ENCODE measurements around the gene SLC1A4. TPM values are rescaled to one million over a fixed set of nuclear protein-coding genes. Genes with fewer than 3 reads are reported as not detected.

SLC1A4 gene
- total and polyA plus RNA-seq, 10 of the 15 experiments (the other 5 are each of a cell fraction or from before 2014, with no cell fraction given): 10.8 to 43.2 (median 27.7) TPM

DNA sequence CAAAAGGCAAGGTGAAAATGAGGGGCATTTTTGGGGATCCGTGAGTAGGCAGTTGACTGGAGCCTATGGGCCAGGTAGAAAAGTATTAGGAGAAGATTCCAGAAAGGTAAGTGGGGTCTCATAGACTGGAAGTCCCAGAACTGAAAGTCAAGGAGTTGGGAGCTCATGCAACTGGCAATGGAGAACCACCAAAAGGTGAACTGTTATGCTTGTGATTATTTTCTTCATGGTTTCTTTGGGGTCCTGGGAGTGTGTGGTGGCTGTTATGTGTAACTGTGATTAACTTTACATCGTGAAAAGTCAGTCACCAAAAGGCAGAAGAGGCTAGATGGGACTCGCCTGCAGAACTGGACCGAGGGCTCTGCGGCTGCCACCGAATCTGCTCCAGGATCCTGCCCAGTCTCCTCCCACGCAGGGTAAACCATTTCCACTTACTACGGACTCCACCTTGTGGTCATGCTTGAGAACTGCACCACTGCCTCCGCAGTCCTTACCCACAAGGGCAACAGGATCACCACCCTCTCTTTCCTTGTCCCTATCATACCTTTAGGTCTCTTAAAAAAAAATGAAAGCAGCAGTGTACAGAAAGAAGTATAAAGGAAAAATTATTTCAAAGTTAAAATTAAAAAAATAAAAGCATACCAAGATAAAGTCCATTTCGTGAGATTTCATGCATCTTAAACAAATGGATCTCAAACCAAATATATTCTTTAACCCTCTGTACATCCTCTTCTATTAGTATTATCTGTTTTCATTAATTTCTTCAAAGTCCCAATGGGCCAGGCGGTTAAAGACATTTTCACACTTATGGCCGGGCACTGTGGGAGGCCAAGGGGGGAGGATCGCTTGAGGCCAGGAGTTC is 51.4 kb downstream of the SLC1A4 start (continued):
- 0 out of 2 replicates have a peak, but pooled peaks have one; percentile 33 for TF ChIP-seq GATAD2B (conservative IDR thresholded peaks at IDR 0.05; ENCODE audit: low read depth)
- TF ChIP-seq ZNF217 (IDR thresholded peaks at IDR 0.05): no peak
- no peak for TF ChIP-seq SRF (IDR thresholded peaks at IDR 0.05; ENCODE audit: low read depth in 2 of 2, low read length in 2 of 2)
- no peak for TF ChIP-seq RFX5 (IDR thresholded peaks at IDR 0.05; ENCODE audit: low read depth, low read length)
- TF ChIP-seq HDAC2 (IDR thresholded peaks at IDR 0.05): no peak
- peak; percentile 44 to 99 for TF ChIP-seq EGR1 (IDR thresholded peaks at IDR 0.05; ENCODE audit: borderline replicate concordance in 1 of 2, low read depth in 2 of 2, low read length in 2 of 2)
- TF ChIP-seq BRCA1 (IDR thresholded peaks at IDR 0.05; ENCODE audit: low read depth, low read length): no peak
- TF ChIP-seq ETV6 (conservative IDR thresholded peaks at IDR 0.05 in 1 of 2, IDR thresholded peaks at IDR 0.05 in 1 of 2; ENCODE audit: borderline replicate concordance in 1 of 2, low read depth in 1 of 2): no peak
- TF ChIP-seq, protein P1, sequence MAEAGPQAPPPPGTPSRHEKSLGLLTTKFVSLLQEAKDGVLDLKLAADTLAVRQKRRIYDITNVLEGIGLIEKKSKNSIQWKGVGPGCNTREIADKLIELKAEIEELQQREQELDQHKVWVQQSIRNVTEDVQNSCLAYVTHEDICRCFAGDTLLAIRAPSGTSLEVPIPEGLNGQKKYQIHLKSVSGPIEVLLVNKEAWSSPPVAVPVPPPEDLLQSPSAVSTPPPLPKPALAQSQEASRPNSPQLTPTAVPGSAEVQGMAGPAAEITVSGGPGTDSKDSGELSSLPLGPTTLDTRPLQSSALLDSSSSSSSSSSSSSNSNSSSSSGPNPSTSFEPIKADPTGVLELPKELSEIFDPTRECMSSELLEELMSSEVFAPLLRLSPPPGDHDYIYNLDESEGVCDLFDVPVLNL (IDR thresholded peaks at IDR 0.05; ENCODE audit: low read depth, low read length): no peak
- TF ChIP-seq MTA2 (IDR thresholded peaks at IDR 0.05; ENCODE audit: low read depth): peak; percentile 15; the same call in 1 of the 2 replicates
- TF ChIP-seq ZSCAN29 (IDR thresholded peaks at IDR 0.05): no peak
- TF ChIP-seq, protein P2, sequence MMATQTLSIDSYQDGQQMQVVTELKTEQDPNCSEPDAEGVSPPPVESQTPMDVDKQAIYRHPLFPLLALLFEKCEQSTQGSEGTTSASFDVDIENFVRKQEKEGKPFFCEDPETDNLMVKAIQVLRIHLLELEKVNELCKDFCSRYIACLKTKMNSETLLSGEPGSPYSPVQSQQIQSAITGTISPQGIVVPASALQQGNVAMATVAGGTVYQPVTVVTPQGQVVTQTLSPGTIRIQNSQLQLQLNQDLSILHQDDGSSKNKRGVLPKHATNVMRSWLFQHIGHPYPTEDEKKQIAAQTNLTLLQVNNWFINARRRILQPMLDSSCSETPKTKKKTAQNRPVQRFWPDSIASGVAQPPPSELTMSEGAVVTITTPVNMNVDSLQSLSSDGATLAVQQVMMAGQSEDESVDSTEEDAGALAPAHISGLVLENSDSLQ (IDR thresholded peaks at IDR 0.05): no peak
- TF ChIP-seq EED (IDR thresholded peaks at IDR 0.05; ENCODE audit: low read depth): peak; percentile 38; the same call in 1 of the 2 replicates
- peak; percentile 34; the same call in 1 of the 2 replicates for TF ChIP-seq LARP7 (IDR thresholded peaks at IDR 0.05)
- TF ChIP-seq RB1 (IDR thresholded peaks at IDR 0.05; ENCODE audit: borderline replicate concordance): peak; percentile 68; the same call in 1 of the 2 replicates
- TF ChIP-seq, protein P3, sequence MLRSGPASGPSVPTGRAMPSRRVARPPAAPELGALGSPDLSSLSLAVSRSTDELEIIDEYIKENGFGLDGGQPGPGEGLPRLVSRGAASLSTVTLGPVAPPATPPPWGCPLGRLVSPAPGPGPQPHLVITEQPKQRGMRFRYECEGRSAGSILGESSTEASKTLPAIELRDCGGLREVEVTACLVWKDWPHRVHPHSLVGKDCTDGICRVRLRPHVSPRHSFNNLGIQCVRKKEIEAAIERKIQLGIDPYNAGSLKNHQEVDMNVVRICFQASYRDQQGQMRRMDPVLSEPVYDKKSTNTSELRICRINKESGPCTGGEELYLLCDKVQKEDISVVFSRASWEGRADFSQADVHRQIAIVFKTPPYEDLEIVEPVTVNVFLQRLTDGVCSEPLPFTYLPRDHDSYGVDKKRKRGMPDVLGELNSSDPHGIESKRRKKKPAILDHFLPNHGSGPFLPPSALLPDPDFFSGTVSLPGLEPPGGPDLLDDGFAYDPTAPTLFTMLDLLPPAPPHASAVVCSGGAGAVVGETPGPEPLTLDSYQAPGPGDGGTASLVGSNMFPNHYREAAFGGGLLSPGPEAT (IDR thresholded peaks at IDR 0.05; ENCODE audit: low read depth): 0 out of 2 replicates have a peak, but pooled peaks have one; percentile 29
- TF ChIP-seq, protein P4, sequence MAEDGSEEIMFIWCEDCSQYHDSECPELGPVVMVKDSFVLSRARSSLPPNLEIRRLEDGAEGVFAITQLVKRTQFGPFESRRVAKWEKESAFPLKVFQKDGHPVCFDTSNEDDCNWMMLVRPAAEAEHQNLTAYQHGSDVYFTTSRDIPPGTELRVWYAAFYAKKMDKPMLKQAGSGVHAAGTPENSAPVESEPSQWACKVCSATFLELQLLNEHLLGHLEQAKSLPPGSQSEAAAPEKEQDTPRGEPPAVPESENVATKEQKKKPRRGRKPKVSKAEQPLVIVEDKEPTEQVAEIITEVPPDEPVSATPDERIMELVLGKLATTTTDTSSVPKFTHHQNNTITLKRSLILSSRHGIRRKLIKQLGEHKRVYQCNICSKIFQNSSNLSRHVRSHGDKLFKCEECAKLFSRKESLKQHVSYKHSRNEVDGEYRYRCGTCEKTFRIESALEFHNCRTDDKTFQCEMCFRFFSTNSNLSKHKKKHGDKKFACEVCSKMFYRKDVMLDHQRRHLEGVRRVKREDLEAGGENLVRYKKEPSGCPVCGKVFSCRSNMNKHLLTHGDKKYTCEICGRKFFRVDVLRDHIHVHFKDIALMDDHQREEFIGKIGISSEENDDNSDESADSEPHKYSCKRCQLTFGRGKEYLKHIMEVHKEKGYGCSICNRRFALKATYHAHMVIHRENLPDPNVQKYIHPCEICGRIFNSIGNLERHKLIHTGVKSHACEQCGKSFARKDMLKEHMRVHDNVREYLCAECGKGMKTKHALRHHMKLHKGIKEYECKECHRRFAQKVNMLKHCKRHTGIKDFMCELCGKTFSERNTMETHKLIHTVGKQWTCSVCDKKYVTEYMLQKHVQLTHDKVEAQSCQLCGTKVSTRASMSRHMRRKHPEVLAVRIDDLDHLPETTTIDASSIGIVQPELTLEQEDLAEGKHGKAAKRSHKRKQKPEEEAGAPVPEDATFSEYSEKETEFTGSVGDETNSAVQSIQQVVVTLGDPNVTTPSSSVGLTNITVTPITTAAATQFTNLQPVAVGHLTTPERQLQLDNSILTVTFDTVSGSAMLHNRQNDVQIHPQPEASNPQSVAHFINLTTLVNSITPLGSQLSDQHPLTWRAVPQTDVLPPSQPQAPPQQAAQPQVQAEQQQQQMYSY (CRISPR knock-in tag; IDR thresholded peaks at IDR 0.05): no peak
- TF ChIP-seq, protein P5, sequence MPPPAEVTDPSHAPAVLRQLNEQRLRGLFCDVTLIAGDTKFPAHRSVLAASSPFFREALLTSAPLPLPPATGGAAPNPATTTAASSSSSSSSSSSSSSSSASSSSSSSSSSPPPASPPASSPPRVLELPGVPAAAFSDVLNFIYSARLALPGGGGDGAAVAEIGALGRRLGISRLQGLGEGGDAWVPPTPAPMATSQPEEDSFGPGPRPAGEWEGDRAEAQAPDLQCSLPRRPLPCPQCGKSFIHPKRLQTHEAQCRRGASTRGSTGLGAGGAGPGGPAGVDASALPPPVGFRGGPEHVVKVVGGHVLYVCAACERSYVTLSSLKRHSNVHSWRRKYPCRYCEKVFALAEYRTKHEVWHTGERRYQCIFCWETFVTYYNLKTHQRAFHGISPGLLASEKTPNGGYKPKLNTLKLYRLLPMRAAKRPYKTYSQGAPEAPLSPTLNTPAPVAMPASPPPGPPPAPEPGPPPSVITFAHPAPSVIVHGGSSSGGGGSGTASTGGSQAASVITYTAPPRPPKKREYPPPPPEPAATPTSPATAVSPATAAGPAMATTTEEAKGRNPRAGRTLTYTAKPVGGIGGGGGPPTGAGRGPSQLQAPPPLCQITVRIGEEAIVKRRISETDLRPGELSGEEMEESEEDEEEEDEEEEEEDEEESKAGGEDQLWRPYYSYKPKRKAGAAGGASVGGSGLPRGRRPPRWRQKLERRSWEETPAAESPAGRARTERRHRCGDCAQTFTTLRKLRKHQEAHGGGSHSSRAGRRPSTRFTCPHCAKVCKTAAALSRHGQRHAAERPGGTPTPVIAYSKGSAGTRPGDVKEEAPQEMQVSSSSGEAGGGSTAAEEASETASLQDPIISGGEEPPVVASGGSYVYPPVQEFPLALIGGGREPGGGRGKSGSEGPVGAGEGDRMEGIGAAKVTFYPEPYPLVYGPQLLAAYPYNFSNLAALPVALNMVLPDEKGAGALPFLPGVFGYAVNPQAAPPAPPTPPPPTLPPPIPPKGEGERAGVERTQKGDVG (CRISPR knock-in tag; IDR thresholded peaks at IDR 0.05): no peak

All from GM12878 (cell line).